GM23338 (cell line): ENCODE data around the gene SLC39A5. TPM values are rescaled to one million over a fixed set of nuclear protein-coding genes. Genes with fewer than 3 reads are reported as not detected.

ENCODE experiments used
- ATAC-seq: fragments of 200-7000 bp; cut with Tn5 transposase; 3 replicates; pipeline ENCODE4 v1.9.1; 2020
- DNase-seq: peaks from one replicate; pipeline ENCODE4 v3.0.0-alpha.2; 2015; ENCODE audit warnings: low spot score
- H2AFZ ChIP-seq: fragments of 200-600 bp; sonication (generic); 2 replicates; pipeline ENCODE4 v1.8.0; 2016; ENCODE audit warnings: antibody characterized with exemption, mild to moderate bottlenecking, moderate library complexity
- H3F3A ChIP-seq: fragments of 200-600 bp; sonication (generic); replicated peaks from 2 replicates; pipeline ENCODE4 v1.8.0; 2017; ENCODE audit warnings: antibody characterized with exemption, mixed run types, low read depth
- H3K27ac ChIP-seq: fragments of 200-600 bp; sonication (generic); 2 replicates; pipeline ENCODE4 v1.6.1; 2016; ENCODE audit warnings: low read depth
- H3K27me3 ChIP-seq: fragments of 200-600 bp; sonication (generic); 2 replicates; pipeline ENCODE4 v1.8.0; 2016; ENCODE audit warnings: mild to moderate bottlenecking, mixed run types, moderate library complexity; ENCODE audit not compliant: insufficient read depth
- H3K36me3 ChIP-seq: fragments of 200-600 bp; sonication (generic); 2 replicates; pipeline ENCODE4 v1.8.0; 2016; ENCODE audit warnings: mild to moderate bottlenecking; ENCODE audit not compliant: insufficient read depth
- H3K4me1 ChIP-seq: fragments of 200-600 bp; sonication (generic); 2 replicates; pipeline ENCODE4 v1.8.0; 2016; ENCODE audit warnings: mild to moderate bottlenecking, moderate library complexity; ENCODE audit not compliant: insufficient read depth
- H3K4me2 ChIP-seq: fragments of 200-600 bp; sonication (generic); 2 replicates; pipeline ENCODE4 v1.7.1; 2017; ENCODE audit warnings: mixed run types
- H3K4me3 ChIP-seq: fragments of 200-600 bp; sonication (generic); 2 replicates; pipeline ENCODE4 v1.6.1; 2016; ENCODE audit warnings: mixed run types
- H3K79me2 ChIP-seq: fragments of 200-600 bp; sonication (generic); replicated peaks from 2 replicates; pipeline ENCODE4 v1.8.0; 2017; ENCODE audit warnings: mild to moderate bottlenecking; ENCODE audit not compliant: insufficient read depth
- H3K9me2 ChIP-seq: fragments of 200-600 bp; sonication (generic); 2 replicates; pipeline ENCODE4 v1.8.0; 2017; ENCODE audit not compliant: insufficient read depth
- H4K20me1 ChIP-seq: fragments of 200-600 bp; sonication (generic); replicated peaks from 2 replicates; pipeline ENCODE4 v1.8.0; 2017; ENCODE audit warnings: mild to moderate bottlenecking; ENCODE audit not compliant: insufficient read depth
- H3K27ac Mint-ChIP-seq: 2 replicates; pipeline ENCODE4 v1.8.0; 2020; ENCODE audit warnings: inconsistent platforms, mild to moderate bottlenecking, moderate library complexity, mixed read lengths
- H3K27me3 Mint-ChIP-seq: 3 replicates; pipeline ENCODE4 v1.8.0; 2022; ENCODE audit warnings: low read depth, mild to moderate bottlenecking, moderate library complexity, mixed read lengths, inconsistent platforms; ENCODE audit not compliant: insufficient read depth, poor library complexity
- H3K36me3 Mint-ChIP-seq: 3 replicates; pipeline ENCODE4 v1.8.0; 2021; ENCODE audit warnings: low read depth, mild to moderate bottlenecking, inconsistent platforms, moderate library complexity, mixed read lengths
- H3K4me1 Mint-ChIP-seq: 3 replicates; pipeline ENCODE4 v1.8.0; 2020; ENCODE audit warnings: mild to moderate bottlenecking, inconsistent platforms, mixed read lengths
- H3K4me3 Mint-ChIP-seq: 3 replicates; pipeline ENCODE4 v1.8.0; 2021; ENCODE audit warnings: moderate library complexity, mild to moderate bottlenecking, inconsistent platforms, mixed read lengths
- H3K9me3 Mint-ChIP-seq: 3 replicates; pipeline ENCODE4 v1.8.0; 2020; ENCODE audit warnings: moderate library complexity, mild to moderate bottlenecking, inconsistent platforms, mixed read lengths
- ETS1 ChIP-seq: IDR thresholded peaks from 2 replicates; pipeline ENCODE4 v1.6.1; 2016; ENCODE audit warnings: antibody characterized with exemption
- EZH2 ChIP-seq: fragments of 200-600 bp; sonication (generic); IDR thresholded peaks from one replicate; pipeline ENCODE4 v1.8.0; 2017; ENCODE audit warnings: antibody characterized with exemption, mild to moderate bottlenecking, low read depth; ENCODE audit not compliant: unreplicated experiment
- JUNB ChIP-seq: IDR thresholded peaks from one replicate; pipeline ENCODE4 v1.6.1; 2016; ENCODE audit warnings: antibody characterized with exemption; ENCODE audit not compliant: unreplicated experiment
- ZNF114 ChIP-seq: fragments of 250-450 bp; sonication (Bioruptor Pico); IDR thresholded peaks from 2 replicates; pipeline ENCODE4 v1.5.0; 2020; ENCODE audit warnings: mild to moderate bottlenecking, moderate library complexity
- ZNF462 ChIP-seq: fragments of 250-450 bp; sonication (Bioruptor Pico); IDR thresholded peaks from 2 replicates; pipeline ENCODE4 v1.5.0; 2020; ENCODE audit warnings: mild to moderate bottlenecking, moderate library complexity
- polyA plus RNA-seq: library from polyadenylated mRNA; unstranded; fragments of >200 nt; fragmentation: Nextera tagmentation; extraction: Ambion mirVana; gene quantifications from 2 replicates; pipeline ENCODE4 v1.2.1, GENCODE V29; 2016
- total RNA-seq: library from RNA; depleted of rRNA; stranded (reverse); fragments of >200 nt; shearing (Covaris generic); gene quantifications from 2 replicates; pipeline ENCODE4 v1.2.3, GENCODE V29; 2014

The SLC39A5 gene
- total and polyA plus RNA-seq, 2 experiments from 2014 or later = 0.29 to 0.59 TPM

- Histone ChIP-seq H3K4me2 (no peak overlapping the region), H2AFZ (no peak overlapping the region), H4K20me1 (peaks cover 14% of the 10 kb centered on the region), H3K36me3 (peaks cover 15% of the 10 kb centered on the region; the same call in 1 of the 2 replicates), H3K4me3 (no peak overlapping the region), H3K27me3 (no peaks in the 10 kb centered on the region), H3K79me2 (peaks cover 13% of the 10 kb centered on the region; the same call in 1 of the 2 replicates), H3K27ac (no peak overlapping the region), H3K4me1 (peaks cover 17% of the 10 kb centered on the region), H3K9me2 (no peaks in the 10 kb centered on the region), H3F3A (peaks cover 19% of the 10 kb centered on the region)
- Mint-ChIP-seq H3K9me3 (no peaks in the 10 kb centered on the region; the same call in 1 of the 3 replicates), H3K27ac (no peak overlapping the region), H3K27me3 (peaks cover 25% of the 10 kb centered on the region), H3K4me1 (peaks cover 18% of the 10 kb centered on the region), H3K36me3 (peaks cover 11% of the 10 kb centered on the region), H3K4me3 (no peak overlapping the region)
- no peak for ATAC-seq
- DNase-seq = no peak
- TF ChIP-seq ZNF114 (CRISPR knock-in tag) (no peak), ETS1 (no peak), EZH2 (no peak), JUNB (no peak), ZNF462 (CRISPR knock-in tag) (no peak)
Measured at GRCh38 chr12:56260380-56260779, 30.5 kb downstream of the SLC39A5 start.
